ENCODE results near the gene MAP1LC3C.

Gene MAP1LC3C

DNA sequence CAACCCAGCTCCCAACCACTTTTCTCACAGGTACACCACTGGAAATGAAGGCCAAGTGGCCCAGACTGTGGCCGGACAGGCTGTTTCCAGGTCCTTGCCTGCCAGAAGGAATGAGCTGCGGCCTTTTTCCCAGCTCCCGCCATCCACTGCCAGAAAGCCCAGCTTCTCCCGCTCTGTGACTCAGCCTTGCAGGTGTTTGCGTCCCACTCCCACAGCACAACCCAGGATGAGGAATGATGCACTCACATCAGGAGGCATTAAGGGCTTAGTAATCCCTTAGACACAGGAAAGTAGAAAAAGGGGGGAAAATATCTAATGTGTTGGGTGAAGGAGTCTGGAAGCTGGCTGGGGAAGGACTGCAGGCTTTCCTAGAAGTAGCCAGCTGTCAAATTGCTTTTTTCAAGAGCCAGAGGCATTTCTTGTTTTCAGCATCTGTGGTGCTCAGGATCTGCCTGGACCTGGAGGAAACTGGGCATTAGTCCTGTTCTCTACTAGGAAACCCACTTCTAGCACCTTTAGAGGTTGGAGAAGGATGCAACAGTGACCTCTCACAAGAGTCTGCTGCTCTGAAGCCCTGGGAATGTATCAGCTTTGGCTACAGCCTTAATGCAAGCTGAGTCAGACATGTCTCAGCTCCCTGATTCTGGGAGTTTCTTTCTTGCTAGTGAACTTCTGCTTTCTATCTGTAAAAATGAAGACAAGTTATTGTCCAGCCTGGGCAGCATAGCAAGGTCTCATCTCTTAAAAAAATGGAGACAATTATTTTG, 13.2 kb upstream of the MAP1LC3C start:
- TF ChIP-seq, protein P1, sequence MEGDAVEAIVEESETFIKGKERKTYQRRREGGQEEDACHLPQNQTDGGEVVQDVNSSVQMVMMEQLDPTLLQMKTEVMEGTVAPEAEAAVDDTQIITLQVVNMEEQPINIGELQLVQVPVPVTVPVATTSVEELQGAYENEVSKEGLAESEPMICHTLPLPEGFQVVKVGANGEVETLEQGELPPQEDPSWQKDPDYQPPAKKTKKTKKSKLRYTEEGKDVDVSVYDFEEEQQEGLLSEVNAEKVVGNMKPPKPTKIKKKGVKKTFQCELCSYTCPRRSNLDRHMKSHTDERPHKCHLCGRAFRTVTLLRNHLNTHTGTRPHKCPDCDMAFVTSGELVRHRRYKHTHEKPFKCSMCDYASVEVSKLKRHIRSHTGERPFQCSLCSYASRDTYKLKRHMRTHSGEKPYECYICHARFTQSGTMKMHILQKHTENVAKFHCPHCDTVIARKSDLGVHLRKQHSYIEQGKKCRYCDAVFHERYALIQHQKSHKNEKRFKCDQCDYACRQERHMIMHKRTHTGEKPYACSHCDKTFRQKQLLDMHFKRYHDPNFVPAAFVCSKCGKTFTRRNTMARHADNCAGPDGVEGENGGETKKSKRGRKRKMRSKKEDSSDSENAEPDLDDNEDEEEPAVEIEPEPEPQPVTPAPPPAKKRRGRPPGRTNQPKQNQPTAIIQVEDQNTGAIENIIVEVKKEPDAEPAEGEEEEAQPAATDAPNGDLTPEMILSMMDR (IDR thresholded peaks at IDR 0.05; ENCODE audit: poor library complexity, severe bottlenecking) = no peak
- Histone ChIP-seq H3K36me3 (ENCODE audit: low read depth) (no peaks in the 10 kb centered on the region), H3K4me3 (ENCODE audit: severe bottlenecking) (no peak overlapping the region), H3K27ac (ENCODE audit: poor library complexity, severe bottlenecking) (no peak overlapping the region), H3K27me3 (ENCODE audit: insufficient read depth, poor library complexity, severe bottlenecking) (no peaks in the 10 kb centered on the region), H3K4me1 (ENCODE audit: insufficient read depth, poor library complexity, severe bottlenecking) (no peaks in the 10 kb centered on the region), H3K9me3 (ENCODE audit: severe bottlenecking) (no peaks in the 10 kb centered on the region)
- DNase-seq (ENCODE audit: low spot score) (no peak), ATAC-seq (ENCODE audit: low read depth) (0 out of 3 replicates have a peak, but pooled peaks have one; percentile 14)

DNA sequence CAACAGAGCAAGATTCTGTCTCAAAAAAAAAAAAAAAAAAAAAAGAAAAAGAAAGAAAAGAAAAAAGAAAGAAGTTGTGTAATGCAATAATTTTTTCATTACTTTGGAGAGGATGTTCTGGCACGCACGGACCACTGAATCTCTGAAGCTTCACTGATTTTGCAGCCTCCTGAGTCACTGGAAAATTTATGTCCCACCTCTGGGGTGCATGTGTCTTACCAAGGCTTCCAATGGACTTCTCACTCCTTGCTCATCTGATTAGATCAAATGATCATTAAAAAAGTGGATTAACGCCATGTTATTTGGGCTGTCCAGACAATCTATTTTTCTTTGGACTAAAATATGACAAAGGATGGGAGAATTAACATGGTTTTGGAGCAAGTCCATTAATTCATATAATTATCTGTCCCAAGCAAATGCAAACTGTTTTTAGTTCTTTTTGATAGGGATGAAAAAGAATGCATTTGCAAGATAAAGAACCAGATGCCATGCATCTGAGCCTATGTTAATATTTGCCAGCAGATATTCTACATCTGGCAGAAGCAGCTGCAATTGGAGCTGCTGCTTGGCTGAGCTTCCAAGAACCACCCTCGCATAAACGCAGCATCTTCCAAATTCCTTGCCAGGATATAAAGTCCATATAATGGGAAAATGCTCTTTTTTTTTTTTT, 10.1 kb upstream of the MAP1LC3C start:
- DNase-seq (ENCODE audit: low spot score) (no peak), ATAC-seq (ENCODE audit: low read depth) (no peak)
- H3K9me3 ChIP-seq (ENCODE audit: severe bottlenecking) = no peaks in the 10 kb centered on the region
- no peaks in the 10 kb centered on the region for H3K36me3 ChIP-seq (ENCODE audit: low read depth)
- no peak overlapping the region for H3K27ac ChIP-seq (ENCODE audit: poor library complexity, severe bottlenecking)
- H3K4me1 ChIP-seq (ENCODE audit: insufficient read depth, poor library complexity, severe bottlenecking) = no peaks in the 10 kb centered on the region
- H3K27me3 ChIP-seq (ENCODE audit: insufficient read depth, poor library complexity, severe bottlenecking) = no peaks in the 10 kb centered on the region
- TF ChIP-seq, protein P1 (IDR thresholded peaks at IDR 0.05; ENCODE audit: poor library complexity, severe bottlenecking) = no peak
- no peak overlapping the region for H3K4me3 ChIP-seq (ENCODE audit: severe bottlenecking)

DNA sequence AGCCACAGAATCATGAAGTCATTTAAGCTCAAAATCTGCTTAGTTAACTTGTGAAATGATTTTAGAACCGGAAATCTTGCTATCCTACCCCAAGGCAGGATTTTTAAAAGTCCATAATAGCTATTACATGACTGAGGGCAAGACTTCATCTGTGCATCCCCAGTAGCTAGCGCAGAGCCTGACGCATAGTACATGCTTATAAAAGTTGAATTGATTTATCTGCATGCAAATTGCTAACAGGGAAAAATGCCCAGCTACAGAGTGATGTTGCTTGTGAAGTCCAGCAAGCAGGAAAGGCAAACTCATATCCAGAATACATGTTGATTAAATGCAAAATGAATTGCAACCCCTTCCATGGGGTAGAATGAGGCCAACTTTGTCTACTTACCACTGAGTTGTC, 8.1 kb upstream of the MAP1LC3C start:
- H3K27ac ChIP-seq (ENCODE audit: poor library complexity, severe bottlenecking) = no peak overlapping the region
- H3K9me3 ChIP-seq (ENCODE audit: severe bottlenecking) = no peaks in the 10 kb centered on the region
- no peak for DNase-seq (ENCODE audit: low spot score)
- ATAC-seq (ENCODE audit: low read depth) = no peak
- TF ChIP-seq, protein P1 (IDR thresholded peaks at IDR 0.05; ENCODE audit: poor library complexity, severe bottlenecking) = no peak
- no peaks in the 10 kb centered on the region for H3K4me1 ChIP-seq (ENCODE audit: insufficient read depth, poor library complexity, severe bottlenecking)
- no peaks in the 10 kb centered on the region for H3K36me3 ChIP-seq (ENCODE audit: low read depth)
- H3K4me3 ChIP-seq (ENCODE audit: severe bottlenecking) = no peak overlapping the region
- no peaks in the 10 kb centered on the region for H3K27me3 ChIP-seq (ENCODE audit: insufficient read depth, poor library complexity, severe bottlenecking)

DNA sequence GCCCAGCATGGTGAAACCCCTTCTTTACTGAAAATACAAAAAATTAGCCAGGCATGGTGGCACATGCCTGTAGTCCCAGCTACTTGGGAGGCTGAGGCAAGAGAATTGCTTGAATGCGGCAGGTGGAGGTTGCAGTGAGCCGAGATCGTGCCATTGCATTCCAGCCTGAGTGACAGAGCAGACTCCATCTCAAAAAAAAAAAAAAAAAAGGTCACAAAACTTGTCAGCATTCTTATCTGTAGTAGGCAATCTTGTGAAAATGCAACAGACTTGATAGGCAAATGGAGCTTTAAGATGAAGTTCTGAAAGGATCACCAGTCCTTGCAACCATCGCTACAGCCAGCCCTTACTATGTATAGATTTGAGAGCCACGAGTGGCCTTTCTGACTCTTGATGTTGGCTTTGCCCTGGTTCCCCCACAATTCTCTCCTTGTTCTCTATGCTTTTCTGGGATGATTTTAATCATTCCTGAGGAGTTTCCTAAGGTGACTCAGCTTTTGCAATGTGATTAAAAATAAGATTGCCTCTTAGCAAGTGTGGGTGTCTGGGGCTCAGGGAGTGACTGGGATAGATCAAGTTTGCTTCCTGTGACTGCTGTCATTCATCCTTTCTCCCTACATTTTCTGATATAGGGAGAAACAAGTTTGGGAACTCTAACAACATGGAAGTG, 7.1 kb upstream of the MAP1LC3C start:
- DNase-seq (ENCODE audit: low spot score) (no peak), ATAC-seq (ENCODE audit: low read depth) (0 out of 3 replicates have a peak, but pooled peaks have one; percentile 25)
- Histone ChIP-seq H3K36me3 (ENCODE audit: low read depth) (no peaks in the 10 kb centered on the region), H3K9me3 (ENCODE audit: severe bottlenecking) (no peaks in the 10 kb centered on the region), H3K4me3 (ENCODE audit: severe bottlenecking) (no peak overlapping the region), H3K27me3 (ENCODE audit: insufficient read depth, poor library complexity, severe bottlenecking) (no peaks in the 10 kb centered on the region), H3K4me1 (ENCODE audit: insufficient read depth, poor library complexity, severe bottlenecking) (no peaks in the 10 kb centered on the region), H3K27ac (ENCODE audit: poor library complexity, severe bottlenecking) (no peak overlapping the region)
- TF ChIP-seq, protein P1 (IDR thresholded peaks at IDR 0.05; ENCODE audit: poor library complexity, severe bottlenecking) = no peak
